Uterus (tissue), 4 donors: ENCODE measurements around the gene ATP9B. TPM values are rescaled to one million over a fixed set of nuclear protein-coding genes. Genes with fewer than 3 reads are reported as not detected.

Experiments used
- DNase-seq, 2 donors: peaks; one replicate each; pipeline ENCODE4 v3.0.0-alpha.2; 2019 to 2020
- H3K27ac ChIP-seq, 2 donors: fragments of 200-600 bp; sonication (generic); 1 replicate in 1 of 2; 2 replicates in 1 of 2; pipeline ENCODE4 v1.5.1; 2016 to 2018
- H3K27me3 ChIP-seq, 2 donors: fragments of 200-600 bp; sonication (generic); one replicate each; pipeline ENCODE4 v1.5.1; 2018 to 2019; ENCODE audit warnings: control low read depth in 1 of 2
- H3K36me3 ChIP-seq, 2 donors: fragments of 200-600 bp; sonication (generic); one replicate each; pipeline ENCODE4 v1.5.1; 2019; ENCODE audit warnings: control low read depth in 1 of 2
- H3K4me1 ChIP-seq, 2 donors: fragments of 200-600 bp; sonication (generic); one replicate each; pipeline ENCODE4 v1.5.1; 2018 to 2019; ENCODE audit warnings: control low read depth in 1 of 2
- H3K4me3 ChIP-seq, 2 donors: fragments of 200-600 bp; sonication (generic); 1 replicate in 1 of 2; 2 replicates in 1 of 2; pipeline ENCODE4 v1.5.1; 2018 to 2019; ENCODE audit warnings: mild to moderate bottlenecking in 1 of 2
- H3K9me3 ChIP-seq, 2 donors: fragments of 200-600 bp; sonication (generic); one replicate each; pipeline ENCODE4 v1.5.1; 2019; ENCODE audit warnings: control low read depth in 1 of 2
- POLR2A ChIP-seq, 2 donors: fragments of 450-650 bp; IDR thresholded peaks; one replicate each; pipeline ENCODE4 v1.6.1; 2016; ENCODE audit warnings: antibody characterized with exemption in 2 of 2, mild to moderate bottlenecking in 1 of 2, moderate library complexity in 1 of 2
- intact Hi-C: fragments of 100-400 bp; cut with DNase I; formaldehyde crosslinking; loops from one replicate; pipeline ENCODE4 v1.15.1; 2023; ENCODE audit warnings: low total_unique reads
- total RNA-seq, 4 donors: library from RNA; depleted of rRNA in 3 of 4; stranded (reverse); fragments of >200 nt in 3 of 4; gene quantifications; one replicate each; pipeline versions ENCODE4 v1.1.0 to v1.2.4, GENCODE V29; 2014 to 2023
- TF ChIP-seq, protein P1 (sequence below), 4 experiments: fragments of 200-600 bp in 2 of 4; fragments of 450-650 bp in 2 of 4; sonication (generic) in 2 of 4; IDR thresholded peaks; one replicate each; pipeline ENCODE4 v1.5.1; 2016 to 2019; ENCODE audit warnings: antibody characterized with exemption in 4 of 4, mild to moderate bottlenecking in 2 of 4, moderate library complexity in 1 of 4
- donor health status: DM: yes; HTN: yes; CAD: no.

ATP9B gene
- total RNA-seq, 4 donors from 2014 or later: 18.2 to 111 (median 70.3) TPM

DNA sequence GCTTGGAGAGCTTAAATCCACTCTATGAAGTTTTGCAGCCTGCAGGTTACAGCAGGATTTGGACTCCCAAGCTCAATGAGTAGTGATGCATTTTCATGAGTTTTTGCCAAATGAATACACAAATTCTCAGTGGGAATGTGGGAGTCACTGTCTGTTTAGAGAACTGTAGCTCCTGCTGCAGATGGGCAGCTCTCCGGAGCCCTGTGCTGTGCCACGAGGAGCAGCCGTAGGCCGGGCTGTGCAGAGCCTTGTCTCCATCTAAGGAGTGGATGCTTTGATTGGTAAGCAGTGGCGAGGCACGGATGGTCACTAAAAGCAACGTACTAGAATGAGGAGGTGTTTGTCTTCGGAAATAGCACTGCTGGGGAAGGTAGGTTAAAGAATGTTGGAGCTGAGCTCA, 230.5 kb downstream of the ATP9B start:
- Histone ChIP-seq H3K27ac (no peak overlapping the region), H3K27me3 (no peaks in the 10 kb centered on the region), H3K4me1 (no peaks in the 10 kb centered on the region), H3K36me3 (no peaks in the 10 kb centered on the region), H3K4me3 (no peak overlapping the region), H3K9me3 (no peaks in the 10 kb centered on the region)
- TF ChIP-seq, protein P1, sequence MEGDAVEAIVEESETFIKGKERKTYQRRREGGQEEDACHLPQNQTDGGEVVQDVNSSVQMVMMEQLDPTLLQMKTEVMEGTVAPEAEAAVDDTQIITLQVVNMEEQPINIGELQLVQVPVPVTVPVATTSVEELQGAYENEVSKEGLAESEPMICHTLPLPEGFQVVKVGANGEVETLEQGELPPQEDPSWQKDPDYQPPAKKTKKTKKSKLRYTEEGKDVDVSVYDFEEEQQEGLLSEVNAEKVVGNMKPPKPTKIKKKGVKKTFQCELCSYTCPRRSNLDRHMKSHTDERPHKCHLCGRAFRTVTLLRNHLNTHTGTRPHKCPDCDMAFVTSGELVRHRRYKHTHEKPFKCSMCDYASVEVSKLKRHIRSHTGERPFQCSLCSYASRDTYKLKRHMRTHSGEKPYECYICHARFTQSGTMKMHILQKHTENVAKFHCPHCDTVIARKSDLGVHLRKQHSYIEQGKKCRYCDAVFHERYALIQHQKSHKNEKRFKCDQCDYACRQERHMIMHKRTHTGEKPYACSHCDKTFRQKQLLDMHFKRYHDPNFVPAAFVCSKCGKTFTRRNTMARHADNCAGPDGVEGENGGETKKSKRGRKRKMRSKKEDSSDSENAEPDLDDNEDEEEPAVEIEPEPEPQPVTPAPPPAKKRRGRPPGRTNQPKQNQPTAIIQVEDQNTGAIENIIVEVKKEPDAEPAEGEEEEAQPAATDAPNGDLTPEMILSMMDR (IDR thresholded peaks at IDR 0.05): no peak
- no peak for TF ChIP-seq POLR2A (IDR thresholded peaks at IDR 0.05)
- intact Hi-C loops: no loop called here
- no peak for DNase-seq

DNA sequence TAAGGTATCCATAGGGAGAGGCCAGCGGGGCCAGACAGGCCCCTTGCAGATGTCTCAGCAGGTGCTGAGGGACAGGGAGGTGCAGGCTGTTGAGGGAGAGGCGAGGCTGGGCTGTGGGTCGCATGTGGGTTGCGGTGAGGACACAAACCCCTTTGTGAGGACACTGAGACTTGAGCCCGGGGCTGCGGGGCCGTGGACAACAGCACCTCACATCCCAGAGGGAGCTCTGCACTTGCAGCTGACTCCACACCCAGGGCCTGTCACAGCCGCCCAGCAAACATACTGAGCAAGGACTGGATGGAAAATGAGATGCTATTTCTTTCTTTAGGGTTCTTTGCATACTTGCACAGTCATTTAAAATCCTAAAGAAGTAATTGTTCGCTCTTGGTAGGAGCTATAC, 231.2 kb downstream of the ATP9B start:
- TF ChIP-seq, protein P1 (IDR thresholded peaks at IDR 0.05): no peak
- no peak for TF ChIP-seq POLR2A (IDR thresholded peaks at IDR 0.05)
- no peak overlapping the region for H3K27ac ChIP-seq
- H3K9me3 ChIP-seq: no peaks in the 10 kb centered on the region
- no peaks in the 10 kb centered on the region for H3K27me3 ChIP-seq
- no peak overlapping the region for H3K4me3 ChIP-seq
- intact Hi-C loops: no loop called here
- H3K36me3 ChIP-seq: no peaks in the 10 kb centered on the region
- H3K4me1 ChIP-seq: no peaks in the 10 kb centered on the region
- no peak for DNase-seq

DNA sequence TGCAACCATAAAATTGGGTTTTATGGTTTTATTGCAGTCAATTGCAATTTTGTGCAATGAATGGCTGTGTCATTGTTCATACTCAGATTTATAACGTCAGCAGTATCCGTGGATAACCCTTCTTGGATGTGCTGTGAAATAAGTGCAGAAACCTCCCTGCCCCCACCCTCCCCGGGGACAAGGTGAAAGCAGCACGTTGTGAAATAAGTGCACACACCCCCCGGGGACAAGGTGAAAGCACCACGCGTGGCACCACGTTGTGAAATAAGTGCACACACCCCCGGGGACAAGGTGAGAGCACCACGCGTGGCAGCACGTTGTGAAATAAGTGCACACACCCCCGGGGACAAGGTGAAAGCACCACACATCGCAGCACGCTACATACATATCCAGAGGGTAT, 232.9 kb downstream of the ATP9B start:
- H3K4me3 ChIP-seq: no peak overlapping the region
- DNase-seq: peak; percentile 19 to 26
- TF ChIP-seq, protein P1 (IDR thresholded peaks at IDR 0.05): no peak
- no peak for TF ChIP-seq POLR2A (IDR thresholded peaks at IDR 0.05)
- no peaks in the 10 kb centered on the region for H3K27me3 ChIP-seq
- no peak overlapping the region for H3K27ac ChIP-seq
- H3K36me3 ChIP-seq: no peaks in the 10 kb centered on the region
- H3K4me1 ChIP-seq: no peaks in the 10 kb centered on the region
- intact Hi-C loops: no loop called here
- H3K9me3 ChIP-seq: no peaks in the 10 kb centered on the region

DNA sequence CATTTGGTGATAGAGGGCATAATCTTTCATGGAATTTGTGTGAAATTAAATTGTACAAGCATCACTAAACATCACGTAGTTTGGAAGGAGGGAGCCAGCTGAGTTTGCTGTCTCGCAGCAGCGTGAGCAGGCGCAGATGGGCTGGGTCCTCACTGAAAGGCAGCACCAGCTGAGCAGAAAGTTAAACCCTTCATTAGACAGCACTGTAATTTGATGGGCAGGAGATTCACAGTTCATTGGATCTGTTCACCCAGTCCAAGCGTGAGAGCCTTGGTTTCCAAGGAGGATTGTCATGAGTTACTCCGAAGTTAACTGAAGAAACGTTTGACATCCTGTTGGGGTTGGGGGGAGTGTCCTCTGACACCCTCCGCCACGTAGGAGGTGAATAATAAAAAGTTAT, 236.7 kb downstream of the ATP9B start:
- no peaks in the 10 kb centered on the region for H3K9me3 ChIP-seq
- no peak overlapping the region for H3K4me3 ChIP-seq
- intact Hi-C loops: no loop called here
- H3K27me3 ChIP-seq: no peaks in the 10 kb centered on the region
- H3K36me3 ChIP-seq: no peaks in the 10 kb centered on the region
- TF ChIP-seq, protein P1 (IDR thresholded peaks at IDR 0.05): no peak
- TF ChIP-seq POLR2A (IDR thresholded peaks at IDR 0.05): no peak
- no peak for DNase-seq
- no peak overlapping the region for H3K27ac ChIP-seq
- H3K4me1 ChIP-seq: no peaks in the 10 kb centered on the region

DNA sequence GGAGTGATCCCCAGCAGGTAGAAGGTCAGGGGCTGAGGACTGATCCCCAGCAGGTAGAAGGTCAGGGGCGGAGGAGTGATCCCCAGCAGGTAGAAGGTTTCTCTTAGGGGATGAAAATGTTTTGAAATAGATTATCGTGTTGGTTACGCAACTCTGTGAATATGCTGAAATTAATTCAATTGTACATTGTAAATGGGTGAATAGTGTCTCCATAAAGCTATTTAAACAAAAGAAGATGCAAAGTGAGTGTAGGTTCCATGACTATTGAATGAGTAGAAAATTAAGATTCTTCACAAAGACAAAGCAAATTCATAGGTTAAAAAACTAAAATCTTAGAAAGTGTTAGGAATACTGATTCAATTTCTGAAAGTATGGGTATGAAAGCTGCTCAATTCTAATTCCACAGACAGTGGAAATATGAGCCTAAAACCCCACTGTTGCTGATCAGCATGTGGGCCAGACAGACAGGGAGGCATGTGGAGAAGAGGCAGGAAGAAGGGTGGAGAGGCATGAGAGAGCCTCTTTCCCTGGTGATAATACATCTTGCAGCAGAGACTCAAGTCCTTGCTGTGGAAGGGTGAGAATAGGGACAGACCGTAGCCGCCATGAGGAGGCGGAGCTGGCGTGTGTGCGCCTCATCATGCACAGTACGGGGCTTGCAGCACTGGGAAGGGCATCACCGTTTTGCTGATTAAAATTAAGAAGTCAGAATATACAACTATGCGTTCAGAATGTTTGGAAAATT, 240.6 kb downstream of the ATP9B start:
- no peaks in the 10 kb centered on the region for H3K4me1 ChIP-seq
- H3K9me3 ChIP-seq: no peaks in the 10 kb centered on the region
- H3K27ac ChIP-seq: no peak overlapping the region
- no peaks in the 10 kb centered on the region for H3K36me3 ChIP-seq
- intact Hi-C loops: no loop called here
- no peak overlapping the region for H3K4me3 ChIP-seq
- no peaks in the 10 kb centered on the region for H3K27me3 ChIP-seq
- DNase-seq: no peak
- TF ChIP-seq, protein P1 (IDR thresholded peaks at IDR 0.05): no peak
- no peak for TF ChIP-seq POLR2A (IDR thresholded peaks at IDR 0.05)
